Medulla oblongata (tissue), 1 donor: ENCODE measurements around the gene GPR39.

Experiments
- DNase-seq: peaks from one replicate; pipeline ENCODE4 v3.0.0-alpha.2; 2015; ENCODE audit errors: extremely low spot score

The GPR39 gene

DNA sequence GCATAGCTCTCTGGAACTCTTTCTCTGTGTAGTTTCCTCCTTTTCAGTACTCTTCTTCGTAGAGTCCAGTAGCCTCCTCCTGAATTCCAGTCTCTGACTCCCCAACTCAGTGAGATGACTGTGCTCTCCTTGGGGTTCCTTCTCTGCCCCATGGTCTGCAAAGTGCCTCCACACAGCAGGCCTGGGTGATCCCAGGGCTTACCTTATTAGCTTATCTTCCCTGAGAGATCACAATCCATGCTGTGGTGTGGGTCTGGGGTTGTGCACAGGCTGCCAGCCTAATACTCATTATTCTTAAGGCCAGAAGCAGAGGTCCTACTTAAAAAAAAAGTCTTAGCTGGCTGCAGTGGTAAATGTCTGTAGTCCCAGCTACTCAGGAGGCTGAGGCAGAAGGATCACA, 4.6 kb upstream of the GPR39 start:
- DNase-seq = no peak

DNA sequence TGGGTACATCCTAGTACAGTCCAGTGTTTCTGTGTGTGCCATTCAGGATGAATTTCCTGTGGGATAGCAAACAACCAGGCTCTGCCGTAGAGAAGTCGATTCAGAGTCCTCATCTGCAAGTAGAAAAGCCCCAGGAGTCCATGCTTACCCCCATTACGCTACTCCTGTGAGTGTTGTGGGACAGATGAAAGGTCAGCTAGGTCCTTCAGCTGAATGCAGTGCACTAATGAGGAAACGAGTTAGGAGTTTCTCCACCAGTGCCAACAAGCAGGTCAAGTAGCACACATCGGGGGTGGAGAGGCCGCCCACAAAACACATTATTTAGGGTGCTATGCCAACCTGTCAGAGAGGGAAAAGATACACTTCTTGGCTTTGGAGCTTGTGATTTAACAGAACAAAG, 2.5 kb upstream of the GPR39 start:
- no peak for DNase-seq

DNA sequence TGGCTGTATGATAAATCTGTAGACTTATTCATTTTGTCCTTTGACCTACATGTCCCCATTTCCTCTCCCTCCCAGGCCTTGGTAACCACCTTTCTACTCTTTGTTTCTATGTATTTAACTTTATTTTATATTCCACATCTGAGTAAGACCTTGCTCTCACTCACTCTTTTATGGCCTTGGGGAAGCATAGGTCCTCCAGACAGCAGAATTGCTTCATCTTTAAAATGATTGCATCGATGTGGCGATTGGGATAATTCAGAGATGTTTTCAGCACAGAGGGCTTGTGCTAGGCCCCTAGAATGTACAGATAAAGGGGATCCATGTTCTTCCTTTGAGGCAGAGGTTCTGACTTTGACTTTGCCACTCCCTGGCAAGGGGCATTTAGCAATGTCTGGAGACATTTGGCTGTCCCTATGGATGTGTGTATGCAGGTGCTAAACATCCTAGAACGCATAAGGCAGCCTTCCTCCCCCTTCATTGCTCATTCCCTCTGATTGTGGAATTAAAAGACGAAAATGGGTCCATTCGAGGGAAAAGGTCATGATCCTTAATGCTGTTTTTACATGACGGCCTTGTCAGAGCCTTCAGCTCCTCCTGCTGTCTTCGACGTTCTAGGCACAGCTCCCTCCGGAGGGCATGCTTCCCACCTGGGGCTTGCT, 1.2 kb upstream of the GPR39 start:
- DNase-seq = no peak

DNA sequence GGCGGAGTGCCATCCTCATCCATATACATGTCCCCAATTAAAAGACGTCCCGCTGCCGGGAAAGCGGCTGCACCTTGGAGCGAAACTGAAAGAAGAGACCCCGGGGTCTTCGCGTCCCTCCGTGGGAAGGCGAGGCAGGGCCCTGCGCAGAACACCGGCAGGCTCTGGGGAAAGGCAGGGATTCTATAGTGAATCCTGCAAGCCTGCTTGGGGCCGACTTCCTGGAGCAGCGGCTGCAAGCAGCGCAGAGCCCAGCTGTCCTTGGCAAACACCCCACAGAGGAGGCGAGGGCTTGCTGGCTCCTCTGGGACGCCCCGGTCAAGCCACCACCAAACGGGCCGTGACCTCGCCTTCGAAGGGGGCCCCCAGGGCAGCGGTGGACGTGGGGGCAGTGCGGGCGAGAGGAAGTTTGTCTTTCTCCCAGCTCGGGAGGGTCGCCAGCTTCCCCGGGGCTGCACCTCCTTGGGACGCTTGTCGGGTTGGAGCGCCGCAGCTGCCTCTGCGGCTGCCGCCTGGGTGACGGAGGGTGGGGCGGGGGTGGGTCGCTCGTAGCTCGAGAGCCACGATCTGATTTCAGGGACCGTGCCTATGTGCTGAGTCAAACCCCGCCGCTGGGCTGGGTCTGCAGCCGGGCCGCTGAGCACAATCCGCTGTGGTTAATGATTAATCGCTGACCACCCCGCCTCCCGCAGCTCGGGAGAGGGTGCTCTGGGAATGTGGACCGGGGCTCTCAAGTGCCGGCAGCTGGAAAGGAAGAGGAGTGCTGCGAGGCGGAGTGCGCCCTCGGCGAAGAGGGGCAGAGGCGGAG, 486 bp upstream of the GPR39 start:
- peak; percentile 31 for DNase-seq

DNA sequence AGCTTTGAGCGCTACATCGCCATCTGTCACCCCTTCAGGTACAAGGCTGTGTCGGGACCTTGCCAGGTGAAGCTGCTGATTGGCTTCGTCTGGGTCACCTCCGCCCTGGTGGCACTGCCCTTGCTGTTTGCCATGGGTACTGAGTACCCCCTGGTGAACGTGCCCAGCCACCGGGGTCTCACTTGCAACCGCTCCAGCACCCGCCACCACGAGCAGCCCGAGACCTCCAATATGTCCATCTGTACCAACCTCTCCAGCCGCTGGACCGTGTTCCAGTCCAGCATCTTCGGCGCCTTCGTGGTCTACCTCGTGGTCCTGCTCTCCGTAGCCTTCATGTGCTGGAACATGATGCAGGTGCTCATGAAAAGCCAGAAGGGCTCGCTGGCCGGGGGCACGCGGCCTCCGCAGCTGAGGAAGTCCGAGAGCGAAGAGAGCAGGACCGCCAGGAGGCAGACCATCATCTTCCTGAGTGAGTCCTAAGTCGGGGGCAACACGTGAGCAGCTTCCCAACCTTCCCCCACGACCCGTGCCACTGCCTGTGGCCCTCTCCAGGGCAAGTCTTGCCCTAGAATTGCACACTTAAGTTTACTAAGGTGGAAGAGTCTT, 928 bp downstream of the GPR39 start:
- no peak for DNase-seq

DNA sequence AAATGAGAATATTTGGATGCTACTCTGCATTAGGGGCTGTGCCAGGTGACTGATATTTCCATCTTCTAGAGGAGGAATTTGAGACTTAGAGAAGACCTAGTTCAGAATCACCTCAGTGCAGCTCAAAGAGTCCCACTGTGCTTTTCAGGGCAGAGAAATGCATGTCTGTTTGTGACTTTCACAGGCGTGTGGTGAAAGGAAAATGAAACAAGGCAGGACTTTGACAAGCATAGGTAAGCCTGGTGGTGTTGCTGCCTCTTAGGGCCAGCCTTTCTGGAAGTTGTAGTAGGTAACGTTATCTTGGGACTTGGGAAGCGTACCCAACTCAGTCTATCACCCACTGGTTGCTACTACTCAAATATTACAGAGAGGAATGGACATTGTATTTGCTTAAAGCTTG, 2.6 kb downstream of the GPR39 start:
- DNase-seq = no peak

DNA sequence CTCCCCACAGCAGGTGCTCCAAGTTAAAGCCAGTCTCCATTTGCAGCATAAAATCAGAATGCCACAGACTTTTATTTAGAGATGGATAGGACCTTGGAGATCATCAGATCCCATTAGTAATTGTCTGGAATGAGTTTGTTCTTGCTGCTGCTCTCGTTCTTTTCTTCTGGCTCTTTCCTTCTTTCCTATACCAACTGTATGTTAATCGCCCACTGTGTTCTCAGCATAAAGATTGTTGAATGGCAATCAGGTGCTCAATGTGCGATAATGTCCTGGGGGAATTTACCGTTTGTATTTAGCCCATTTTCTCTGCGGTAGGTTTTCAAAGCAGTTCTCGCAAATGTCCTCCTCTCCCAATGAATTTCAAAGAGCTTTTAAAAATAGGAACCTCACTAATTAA, 3.3 kb downstream of the GPR39 start:
- DNase-seq = no peak

DNA sequence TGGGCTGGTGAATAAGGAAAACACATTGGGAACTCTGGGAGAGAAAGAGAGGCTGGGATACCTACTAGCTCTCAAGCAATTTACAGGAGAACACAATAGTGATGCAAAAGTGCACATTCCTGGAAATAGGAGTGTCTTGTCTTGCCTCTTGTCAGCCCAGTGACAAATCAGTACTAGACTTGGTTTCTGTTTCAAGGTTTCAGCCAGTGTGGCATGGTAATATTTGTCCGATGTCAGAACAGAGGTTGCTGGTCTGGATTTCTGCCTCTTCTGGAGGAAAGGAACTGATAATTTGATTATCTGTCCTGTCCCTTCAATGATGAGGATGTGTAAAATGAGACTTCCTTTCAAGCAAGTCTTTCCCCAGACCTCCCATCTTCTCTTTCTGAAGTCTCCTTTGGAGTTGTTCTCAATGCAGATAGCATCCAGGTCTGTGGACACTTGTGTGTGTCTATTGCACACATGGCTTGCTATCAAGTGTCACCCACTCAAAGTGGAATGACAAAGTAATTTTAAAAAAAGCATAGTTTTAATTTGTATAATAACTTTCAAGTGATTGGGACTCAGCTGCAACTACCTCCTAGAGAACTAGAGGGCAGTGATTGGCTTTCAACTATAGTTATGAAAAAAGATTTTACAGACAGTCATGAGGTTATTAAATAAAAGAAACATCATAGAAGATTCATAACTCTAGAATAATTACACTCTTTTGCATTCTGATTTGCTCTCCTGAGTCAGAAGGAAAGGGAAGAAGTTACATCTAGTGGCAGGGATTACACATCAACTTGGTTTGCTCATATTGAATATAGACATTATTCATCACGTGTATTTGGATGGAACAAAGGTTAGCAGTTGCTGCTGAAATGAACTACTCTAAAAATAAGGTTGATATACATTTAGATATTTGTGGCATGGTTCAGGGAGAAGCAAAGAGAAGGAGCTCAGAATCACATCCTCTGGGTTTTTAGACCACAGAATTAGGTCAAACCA, 4.5 kb downstream of the GPR39 start:
- DNase-seq = no peak

DNA sequence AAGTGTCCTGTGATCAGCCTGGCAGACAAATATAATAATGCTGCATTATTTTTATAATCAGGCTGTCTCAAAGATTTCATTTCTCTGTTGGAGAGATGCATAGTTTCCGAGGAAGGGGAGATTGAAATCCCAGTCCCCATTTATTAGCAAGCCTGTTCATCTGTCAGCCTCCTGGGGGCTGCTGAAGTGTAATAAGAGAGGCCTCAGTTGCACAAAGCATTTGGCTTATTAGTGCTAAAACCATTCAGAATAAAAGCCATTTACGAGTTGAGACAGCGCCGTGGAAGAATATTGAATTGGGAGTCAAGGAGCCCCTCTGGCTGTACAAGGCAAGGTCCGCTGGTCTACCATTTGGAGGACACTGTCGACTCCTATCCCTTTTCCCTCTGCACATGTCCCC, 6.1 kb downstream of the GPR39 start:
- no peak for DNase-seq

DNA sequence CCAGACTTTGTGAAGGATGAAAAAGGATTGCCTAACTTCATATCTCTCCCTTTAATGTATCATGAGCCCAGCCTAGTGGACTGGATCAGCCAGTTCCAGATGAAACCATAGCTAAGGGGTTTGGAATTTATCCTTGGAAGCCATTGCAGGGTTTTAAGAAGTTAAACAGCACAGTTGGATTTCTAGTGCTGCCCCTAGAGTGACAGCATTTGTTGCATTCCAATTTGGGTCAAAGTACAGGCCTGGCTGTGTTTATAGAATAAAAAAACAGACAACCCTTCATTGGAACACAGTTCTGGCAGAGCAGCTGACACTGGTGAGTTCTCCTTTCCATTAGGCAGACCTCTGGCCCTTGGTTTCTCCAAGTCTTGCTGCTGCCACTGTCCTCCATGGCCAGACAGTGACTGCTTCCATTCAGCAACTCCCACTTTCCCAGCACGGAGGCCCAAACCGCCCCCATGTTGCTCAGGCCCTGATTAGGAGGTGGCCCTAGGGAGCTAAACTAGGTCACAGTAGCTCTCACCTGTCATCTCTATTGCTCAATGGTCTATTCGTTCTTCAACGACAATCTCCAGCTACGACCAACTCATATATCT, 8.0 kb downstream of the GPR39 start:
- peak; percentile 31 for DNase-seq

DNA sequence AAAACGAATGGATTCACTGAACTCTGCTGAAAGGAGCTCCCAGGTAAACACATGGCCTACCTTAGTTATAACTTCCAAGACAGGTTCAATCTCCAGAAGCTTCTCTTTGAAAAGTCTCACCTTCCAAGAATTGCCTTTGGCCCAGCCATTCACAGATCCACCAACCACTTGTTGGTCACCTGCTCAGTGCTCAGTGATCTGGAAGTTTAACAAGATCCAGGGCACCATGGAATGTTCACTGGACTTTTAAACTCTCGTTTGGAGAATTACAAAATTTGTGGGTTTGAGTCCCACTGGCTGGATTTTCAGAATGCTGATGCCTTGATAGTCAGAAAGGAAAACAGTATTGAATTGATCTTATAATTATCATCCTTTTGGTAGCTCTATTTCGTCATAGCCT, 9.4 kb downstream of the GPR39 start:
- no peak for DNase-seq

DNA sequence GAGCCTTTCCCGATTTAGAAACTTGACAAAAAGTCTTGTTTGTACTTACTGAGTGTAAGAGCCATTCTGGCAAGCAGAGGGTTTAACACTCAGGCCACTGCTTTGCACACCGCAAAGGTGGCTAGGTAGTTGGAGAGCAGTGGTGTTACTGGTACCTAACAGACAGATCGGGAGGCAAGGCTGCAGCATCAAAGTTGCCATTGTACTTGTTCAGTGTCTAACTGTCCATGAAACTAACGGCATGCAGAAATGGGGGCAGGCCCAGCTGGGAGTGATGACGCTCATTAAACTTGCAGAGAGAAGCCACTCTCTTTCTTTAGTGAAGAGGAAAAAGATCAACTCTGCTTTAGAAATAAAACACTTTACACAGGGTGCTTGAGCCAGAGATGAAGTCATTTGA, 10.1 kb downstream of the GPR39 start:
- no peak for DNase-seq

DNA sequence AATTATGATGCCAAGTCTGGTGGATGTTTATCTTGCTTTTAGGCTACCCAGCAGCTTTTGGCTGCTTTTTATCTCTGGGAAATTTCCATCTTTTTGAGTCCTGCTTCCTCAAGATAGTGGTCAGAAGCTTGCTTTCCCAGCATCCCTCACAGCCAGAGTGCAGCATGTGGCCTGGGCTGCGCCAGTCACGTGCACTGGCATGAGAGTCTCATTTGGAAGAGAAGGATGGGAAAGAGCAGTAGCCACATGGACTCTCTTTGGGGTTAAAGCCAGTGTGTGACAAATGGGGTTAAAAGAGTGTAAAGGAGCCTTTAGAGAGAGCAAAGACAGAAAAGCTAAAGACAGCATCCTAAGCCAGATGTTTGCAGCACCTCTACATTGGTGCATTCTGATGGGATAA, 12.7 kb downstream of the GPR39 start:
- DNase-seq = no peak

DNA sequence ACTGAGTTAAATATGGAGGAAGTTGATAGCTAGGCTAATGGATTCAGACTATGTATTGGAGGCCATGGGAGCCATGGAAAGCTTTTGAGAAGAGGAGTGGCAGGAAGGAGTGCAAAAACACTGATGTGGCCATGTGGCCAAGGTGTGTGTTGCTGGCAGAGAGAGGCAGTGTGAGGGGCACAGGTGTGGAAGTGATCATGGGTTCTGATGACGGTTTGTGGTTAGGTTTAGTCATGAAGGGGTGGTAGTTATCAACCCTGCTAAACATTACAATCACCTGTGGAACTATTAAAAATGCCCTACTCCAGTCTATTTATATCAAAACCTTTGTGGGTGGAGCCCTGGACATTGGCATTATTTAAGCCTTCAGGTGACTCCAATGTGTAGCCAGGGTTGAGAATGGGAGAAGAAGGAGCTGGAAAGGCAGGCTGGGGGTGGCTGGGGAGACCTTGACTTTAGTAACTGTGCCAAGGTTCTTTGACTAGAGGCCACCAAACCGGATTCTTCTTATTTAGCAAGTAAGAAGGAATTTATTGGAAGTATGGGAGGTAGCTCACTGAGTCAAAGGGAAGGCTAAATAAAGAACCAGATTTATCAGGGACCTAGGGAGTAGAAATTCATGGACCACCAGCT, 13.5 kb downstream of the GPR39 start:
- DNase-seq = no peak

DNA sequence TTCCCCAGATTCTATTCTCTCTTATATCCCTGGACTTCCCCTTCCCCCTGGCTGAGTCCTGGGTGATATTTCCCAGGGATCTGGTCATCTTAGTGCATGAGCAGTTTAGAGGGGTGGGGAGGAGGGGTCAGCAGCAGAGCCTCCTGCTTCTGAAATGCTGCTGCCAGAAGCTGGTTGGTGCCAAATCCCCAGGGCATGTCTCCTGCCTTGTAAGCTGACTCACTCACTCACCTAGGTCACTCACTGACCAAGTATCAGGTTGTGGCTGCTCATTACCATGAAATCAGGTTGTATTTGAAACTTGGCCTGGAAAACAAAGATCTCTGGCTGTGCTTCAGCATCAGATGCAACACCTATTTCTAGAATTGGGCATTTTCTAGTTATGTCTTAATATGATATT, 14.3 kb downstream of the GPR39 start:
- no peak for DNase-seq

DNA sequence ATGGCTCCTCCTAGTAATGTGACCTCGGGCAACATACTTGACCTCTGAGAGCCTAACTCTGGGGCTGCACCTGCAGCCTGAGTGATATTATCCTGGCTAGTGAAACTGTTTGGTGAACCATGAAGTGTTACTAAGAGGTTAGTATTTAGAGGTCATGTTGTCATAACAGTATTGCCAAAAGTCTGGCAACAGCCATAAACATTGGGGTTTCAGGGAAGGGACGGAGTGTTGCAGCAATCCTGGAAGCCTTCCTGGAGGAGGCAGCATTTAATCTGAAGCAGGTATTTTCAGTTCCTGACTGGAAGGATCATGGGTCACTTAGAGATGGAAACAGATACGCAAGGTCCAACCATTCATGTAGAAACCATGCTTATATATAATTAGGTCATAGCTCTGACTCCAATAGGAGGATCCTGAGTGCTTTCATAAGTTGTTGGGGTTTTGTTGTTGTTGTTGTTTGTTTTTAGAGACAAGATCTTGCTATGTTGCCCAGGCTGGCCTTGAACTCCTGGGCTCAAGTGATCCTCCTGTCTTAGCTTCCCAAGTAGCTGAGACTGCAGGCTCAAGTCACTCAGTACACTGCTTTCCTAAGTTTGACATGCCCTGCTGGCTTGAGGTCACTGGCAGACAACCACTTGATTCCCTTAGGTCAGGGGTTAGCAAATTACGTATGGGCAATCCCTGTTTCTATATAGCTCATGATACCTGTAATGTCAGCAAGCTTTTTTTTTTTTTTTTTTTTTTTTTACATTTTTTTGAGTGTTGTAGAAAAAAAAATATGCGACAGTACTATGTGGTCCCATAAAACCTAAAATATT, 21.5 kb downstream of the GPR39 start:
- DNase-seq = no peak

DNA sequence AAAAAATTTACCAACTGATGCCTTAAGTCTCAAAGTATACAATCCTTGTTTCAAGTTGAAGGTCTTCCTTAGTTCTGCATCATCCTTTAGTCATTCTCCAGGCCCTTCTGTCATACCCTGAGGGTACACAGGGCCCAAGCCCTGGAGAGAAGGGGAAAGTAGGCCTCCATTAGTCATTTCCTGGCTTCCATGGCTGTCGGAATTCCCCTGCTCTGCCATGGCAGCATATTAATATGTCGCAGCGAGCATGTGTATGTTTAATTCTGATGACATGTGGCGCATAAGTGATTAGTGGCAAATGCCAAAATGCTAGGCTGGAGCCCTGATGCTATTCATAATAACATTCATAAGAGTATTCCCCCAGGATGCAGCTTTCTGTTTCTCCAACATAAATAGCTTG, 22.1 kb downstream of the GPR39 start:
- no peak for DNase-seq

DNA sequence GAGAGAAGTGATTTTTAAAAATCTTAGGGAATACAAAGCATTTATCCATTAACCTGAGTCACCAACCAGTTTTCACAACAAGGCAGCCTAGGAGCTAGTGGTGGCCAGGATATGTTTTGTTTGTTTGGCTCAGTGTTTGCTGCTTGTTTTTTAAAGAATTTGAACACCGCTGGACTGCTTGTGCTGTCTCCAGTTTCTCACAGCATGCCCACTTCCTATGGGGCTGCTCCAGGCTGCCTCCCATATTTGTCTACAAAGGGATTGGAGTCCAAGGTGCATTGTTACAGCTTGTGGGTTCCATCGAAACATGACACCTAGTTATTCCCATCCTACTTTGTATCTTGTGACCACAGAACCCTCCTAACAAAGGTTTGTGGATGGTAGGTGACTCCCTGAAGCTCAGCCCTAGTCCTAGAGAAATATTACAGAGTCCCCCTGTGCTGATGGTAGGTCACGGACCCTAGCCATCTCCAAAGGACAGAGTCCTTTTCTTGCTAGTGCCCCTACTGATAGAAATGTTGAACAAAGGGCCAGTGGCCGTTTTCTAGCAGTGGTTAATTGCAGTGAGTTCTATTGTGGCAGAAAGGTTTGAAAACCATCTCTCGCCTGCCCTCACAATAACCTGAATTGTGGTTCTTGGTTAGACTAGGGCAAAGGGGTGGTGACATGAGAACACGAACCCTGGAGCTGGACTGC, 23.2 kb downstream of the GPR39 start:
- no peak for DNase-seq

DNA sequence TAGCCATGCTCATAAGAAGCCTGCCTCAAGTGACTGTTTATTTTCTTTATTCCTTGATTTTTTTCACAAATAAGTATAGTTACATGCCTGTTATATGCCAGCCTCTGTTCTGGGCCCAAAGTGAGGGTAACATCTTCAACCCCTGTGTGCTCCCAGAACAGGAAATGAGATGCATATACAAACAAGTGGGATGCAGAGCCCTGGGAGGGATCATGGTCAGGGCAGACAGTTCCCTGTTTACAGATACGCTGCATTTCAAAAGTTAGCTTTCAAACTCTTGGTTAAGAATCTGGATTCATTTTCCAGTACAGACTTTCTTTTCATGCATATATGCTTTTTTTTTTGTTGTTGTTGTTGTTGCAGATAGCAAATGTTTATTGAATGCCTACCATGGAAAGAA, 24.4 kb downstream of the GPR39 start:
- DNase-seq = no peak

DNA sequence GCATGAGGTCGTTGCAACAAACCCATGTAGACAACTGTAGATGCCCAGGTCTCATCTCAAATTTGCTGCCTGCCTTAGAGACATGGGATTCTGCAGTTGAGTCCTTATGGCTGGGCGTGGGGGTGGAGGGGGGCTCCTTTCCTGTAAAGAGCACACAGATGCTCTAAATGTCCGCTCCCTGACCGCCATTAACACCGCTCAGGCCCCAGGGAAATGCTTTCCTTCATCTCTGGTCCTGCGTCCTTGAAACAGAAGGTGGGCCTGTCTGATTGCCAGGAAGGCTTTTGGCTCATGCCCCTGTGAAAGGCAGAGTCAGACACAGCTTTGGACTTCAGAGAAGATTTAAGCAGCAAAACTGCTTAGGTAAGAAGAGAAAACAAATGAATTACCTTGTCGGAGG, 25.7 kb downstream of the GPR39 start:
- no peak for DNase-seq
